OCI-LY1 (cell line): ENCODE measurements around the gene PDZRN3.

ENCODE experiments used
- H2AFZ ChIP-seq: fragments of 200-600 bp; sonication (generic), shearing (Covaris generic); 2 replicates; pipeline ENCODE4 v1.6.0; 2014; ENCODE audit warnings: antibody characterized with exemption, mild to moderate bottlenecking, low read length
- H3F3A ChIP-seq: fragments of 200-600 bp; sonication (generic), shearing (Covaris generic); 2 replicates; pipeline ENCODE4 v1.6.0; 2014; ENCODE audit warnings: mild to moderate bottlenecking, antibody characterized with exemption, low read length, moderate library complexity; ENCODE audit not compliant: insufficient read depth
- H3K27ac ChIP-seq: fragments of 200-600 bp; sonication (generic); 2 replicates; pipeline ENCODE4 v1.5.1; 2014; ENCODE audit warnings: low read length, mixed run types, mild to moderate bottlenecking, low read depth; ENCODE audit not compliant: poor library complexity, severe bottlenecking
- H3K27me3 ChIP-seq: fragments of 200-600 bp; sonication (generic); 2 replicates; pipeline ENCODE4 v1.6.0; 2014; ENCODE audit warnings: antibody characterized with exemption, mild to moderate bottlenecking, low read length, moderate library complexity; ENCODE audit not compliant: insufficient read depth
- H3K36me3 ChIP-seq: fragments of 200-600 bp; sonication (generic); 2 replicates; pipeline ENCODE4 v1.6.1; 2014; ENCODE audit warnings: mild to moderate bottlenecking, antibody characterized with exemption, low read length, moderate library complexity, mixed read lengths; ENCODE audit not compliant: insufficient read depth
- H3K4me1 ChIP-seq: fragments of 200-600 bp; sonication (generic); 2 replicates; pipeline ENCODE4 v1.5.1; 2014; ENCODE audit warnings: mild to moderate bottlenecking, low read length, moderate library complexity; ENCODE audit not compliant: insufficient read depth, severe bottlenecking
- H3K4me2 ChIP-seq: fragments of 200-600 bp; sonication (generic), shearing (Covaris generic); 2 replicates; pipeline ENCODE4 v1.6.1; 2014; ENCODE audit warnings: low read length
- H3K4me3 ChIP-seq: fragments of 200-600 bp; sonication (generic); 2 replicates; pipeline ENCODE4 v1.5.1; 2014; ENCODE audit warnings: low read length, low read depth, mild to moderate bottlenecking, mixed read lengths; ENCODE audit not compliant: poor library complexity, severe bottlenecking
- H3K79me2 ChIP-seq: fragments of 200-600 bp; shearing (Covaris generic); 2 replicates; pipeline ENCODE4 v1.6.1; 2016; ENCODE audit warnings: mixed run types, low read length, mixed read lengths; ENCODE audit not compliant: insufficient read depth
- H3K9ac ChIP-seq: fragments of 200-600 bp; sonication (generic), shearing (Covaris generic); 2 replicates; pipeline ENCODE4 v1.6.1; 2014; ENCODE audit warnings: mild to moderate bottlenecking, low read length, mixed read lengths
- H3K9me2 ChIP-seq: fragments of 200-600 bp; sonication (generic), shearing (Covaris generic); 2 replicates; pipeline ENCODE4 v1.6.1; 2014; ENCODE audit warnings: low read depth, mild to moderate bottlenecking, low read length, mixed read lengths
- H3K9me3 ChIP-seq: fragments of 200-600 bp; shearing (Covaris generic); 2 replicates; pipeline ENCODE4 v1.6.1; 2014; ENCODE audit warnings: low read length, mixed read lengths
- H4K20me1 ChIP-seq: fragments of 200-600 bp; sonication (generic), shearing (Covaris generic); 2 replicates; pipeline ENCODE4 v1.6.0; 2016; ENCODE audit warnings: mild to moderate bottlenecking, low read length; ENCODE audit not compliant: insufficient read depth
- EZH2 ChIP-seq: fragments of 200-600 bp; sonication (generic), shearing (Covaris generic); IDR thresholded peaks from 2 replicates; pipeline ENCODE4 v1.8.0; 2017; ENCODE audit warnings: borderline replicate concordance, mixed run types, mild to moderate bottlenecking, antibody characterized with exemption, low read length, moderate library complexity, mixed read lengths
- TF ChIP-seq, protein P1 (sequence below): fragments of 200-600 bp; sonication (generic), shearing (Covaris generic); IDR thresholded peaks from 2 replicates; pipeline ENCODE4 v1.5.1; 2017; ENCODE audit warnings: mild to moderate bottlenecking, antibody characterized with exemption, low read length, moderate library complexity, mixed read lengths

PDZRN3 gene

DNA sequence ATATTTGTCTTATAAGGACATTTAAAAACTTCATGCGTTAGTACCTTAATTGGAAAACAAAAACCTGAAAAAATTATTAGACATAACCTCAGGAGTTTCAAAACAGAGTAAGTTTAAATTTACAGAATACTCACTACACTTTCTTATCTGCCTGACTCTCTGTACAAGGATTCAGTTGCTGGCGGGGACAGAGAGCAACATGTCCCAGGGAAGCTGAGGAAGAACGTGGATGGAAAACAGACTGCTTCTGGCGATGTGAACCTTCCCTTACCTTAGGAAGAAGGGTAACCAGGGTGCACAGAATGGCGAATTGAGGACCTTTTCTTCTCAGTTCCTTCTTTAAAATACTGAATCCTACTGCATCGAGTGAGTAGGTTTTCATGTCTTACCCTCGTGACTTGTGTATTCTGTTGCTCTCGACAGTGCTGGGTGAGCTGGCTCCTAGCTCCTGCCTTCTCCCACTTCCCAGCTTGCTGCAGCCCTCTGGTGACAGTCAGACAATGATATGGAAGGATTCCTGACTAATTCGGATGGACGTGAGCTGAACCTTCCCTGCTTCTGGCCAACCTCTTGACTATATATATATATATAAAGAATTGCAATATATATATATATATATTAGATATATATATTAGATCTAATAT is 178.2 kb downstream of the PDZRN3 start:
- Histone ChIP-seq H3K4me3 (no peak overlapping the region), H3K9me2 (no peaks in the 10 kb centered on the region), H3K36me3 (no peaks in the 10 kb centered on the region), H3K4me2 (no peak overlapping the region), H3K9ac (no peak overlapping the region), H3K27me3 (no peaks in the 10 kb centered on the region), H3F3A (no peaks in the 10 kb centered on the region), H3K27ac (no peak overlapping the region), H2AFZ (no peak overlapping the region), H3K79me2 (no peaks in the 10 kb centered on the region), H3K4me1 (peaks cover 48% of the 10 kb centered on the region), H4K20me1 (no peaks in the 10 kb centered on the region), H3K9me3 (no peaks in the 10 kb centered on the region)
- TF ChIP-seq, protein P1, sequence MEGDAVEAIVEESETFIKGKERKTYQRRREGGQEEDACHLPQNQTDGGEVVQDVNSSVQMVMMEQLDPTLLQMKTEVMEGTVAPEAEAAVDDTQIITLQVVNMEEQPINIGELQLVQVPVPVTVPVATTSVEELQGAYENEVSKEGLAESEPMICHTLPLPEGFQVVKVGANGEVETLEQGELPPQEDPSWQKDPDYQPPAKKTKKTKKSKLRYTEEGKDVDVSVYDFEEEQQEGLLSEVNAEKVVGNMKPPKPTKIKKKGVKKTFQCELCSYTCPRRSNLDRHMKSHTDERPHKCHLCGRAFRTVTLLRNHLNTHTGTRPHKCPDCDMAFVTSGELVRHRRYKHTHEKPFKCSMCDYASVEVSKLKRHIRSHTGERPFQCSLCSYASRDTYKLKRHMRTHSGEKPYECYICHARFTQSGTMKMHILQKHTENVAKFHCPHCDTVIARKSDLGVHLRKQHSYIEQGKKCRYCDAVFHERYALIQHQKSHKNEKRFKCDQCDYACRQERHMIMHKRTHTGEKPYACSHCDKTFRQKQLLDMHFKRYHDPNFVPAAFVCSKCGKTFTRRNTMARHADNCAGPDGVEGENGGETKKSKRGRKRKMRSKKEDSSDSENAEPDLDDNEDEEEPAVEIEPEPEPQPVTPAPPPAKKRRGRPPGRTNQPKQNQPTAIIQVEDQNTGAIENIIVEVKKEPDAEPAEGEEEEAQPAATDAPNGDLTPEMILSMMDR: no peak
- no peak for TF ChIP-seq EZH2

DNA sequence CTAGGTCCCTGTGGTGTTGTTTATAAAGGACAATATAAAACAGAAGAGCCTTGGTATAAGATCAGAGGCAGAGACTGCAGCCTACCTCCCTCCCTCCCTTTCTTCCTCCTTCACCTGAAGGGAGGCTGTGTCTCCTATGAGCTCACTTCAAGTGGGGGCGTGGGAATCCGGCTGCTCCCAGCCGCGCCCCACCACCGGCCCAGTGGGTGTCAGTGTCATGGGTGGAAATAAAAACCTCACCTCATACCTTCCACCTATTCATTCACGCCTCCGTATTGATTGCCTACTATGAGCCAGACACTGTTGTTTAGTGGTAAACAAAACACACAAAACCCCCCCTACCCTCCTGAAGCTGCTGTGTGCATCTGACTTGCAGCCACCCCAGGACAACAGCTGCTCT is 181.9 kb downstream of the PDZRN3 start:
- H3F3A ChIP-seq: no peaks in the 10 kb centered on the region
- H3K79me2 ChIP-seq: no peaks in the 10 kb centered on the region
- no peak overlapping the region for H3K9ac ChIP-seq
- no peak overlapping the region for H3K4me3 ChIP-seq
- H2AFZ ChIP-seq: no peak overlapping the region
- H3K27me3 ChIP-seq: no peaks in the 10 kb centered on the region
- TF ChIP-seq EZH2: no peak
- TF ChIP-seq, protein P1: no peak
- H3K27ac ChIP-seq: no peak overlapping the region
- H3K9me3 ChIP-seq: no peaks in the 10 kb centered on the region
- H3K4me2 ChIP-seq: no peak overlapping the region
- H4K20me1 ChIP-seq: no peaks in the 10 kb centered on the region
- peaks cover 21% of the 10 kb centered on the region for H3K4me1 ChIP-seq
- H3K36me3 ChIP-seq: no peaks in the 10 kb centered on the region
- no peaks in the 10 kb centered on the region for H3K9me2 ChIP-seq

DNA sequence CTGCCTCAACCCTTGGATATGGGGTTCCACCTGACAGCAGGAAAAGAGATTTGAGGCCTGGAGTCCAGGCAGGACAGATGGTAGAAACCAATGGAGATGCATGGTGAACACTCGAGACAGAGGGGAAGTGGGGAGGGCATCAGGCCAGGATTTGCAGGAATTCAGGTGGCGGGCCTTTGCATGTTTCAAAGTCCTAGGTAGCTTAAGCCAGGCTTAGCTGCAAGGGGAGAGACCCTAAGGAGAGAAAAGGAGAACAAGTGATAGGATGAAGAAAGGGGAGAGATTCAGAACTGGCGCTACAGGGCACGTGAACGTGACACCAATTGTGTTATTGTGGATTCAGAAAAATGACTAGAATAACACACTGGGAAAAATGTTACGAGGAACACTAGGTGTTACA is 182.6 kb downstream of the PDZRN3 start:
- Histone ChIP-seq H3K4me1 (peaks cover 14% of the 10 kb centered on the region), H3K27me3 (no peaks in the 10 kb centered on the region), H3K27ac (no peak overlapping the region), H3F3A (no peaks in the 10 kb centered on the region), H3K4me3 (no peak overlapping the region), H3K9me3 (no peaks in the 10 kb centered on the region), H3K79me2 (no peaks in the 10 kb centered on the region), H3K9ac (no peak overlapping the region), H4K20me1 (no peaks in the 10 kb centered on the region), H3K36me3 (no peaks in the 10 kb centered on the region), H3K4me2 (no peak overlapping the region), H3K9me2 (no peaks in the 10 kb centered on the region), H2AFZ (no peak overlapping the region)
- TF ChIP-seq, protein P1: no peak
- TF ChIP-seq EZH2: no peak
